Keratinocyte (primary cell): ENCODE measurements around the gene CCN5.

Experiments
- CTCF ChIP-seq, 3 experiments: IDR thresholded peaks in 1 of 3; conservative IDR thresholded peaks in 1 of 3; optimal IDR thresholded peaks in 1 of 3; 2 replicates in 2 of 3; 3 replicates in 1 of 3; pipeline versions ENCODE3 to v1.5.1; 2011; ENCODE audit warnings: low read length in 3 of 3, mild to moderate bottlenecking in 3 of 3, moderate library complexity in 2 of 3, control low read depth in 1 of 3, inconsistent platforms in 1 of 3; ENCODE audit not compliant: insufficient read depth in 2 of 3; ENCODE audit errors: extremely low read depth in 1 of 3
- EZH2 ChIP-seq: IDR thresholded peaks from one replicate; pipeline ENCODE4 v1.6.1; 2012; ENCODE audit warnings: inconsistent platforms, mild to moderate bottlenecking, low read length, moderate library complexity

GRCh38 chr20:44748005-44748370 lies 32.8 kb downstream of the CCN5 start:
- TF ChIP-seq CTCF (optimal IDR thresholded peaks at IDR 0.05 in 1 of 3, IDR thresholded peaks at IDR 0.05 in 1 of 3, conservative IDR thresholded peaks at IDR 0.05 in 1 of 3; ENCODE audit: extremely low read depth in 1 of 3, insufficient read depth in 2 of 3, low read length in 3 of 3), result no peak
- TF ChIP-seq EZH2, result no peak
